Effector CD8-positive, alpha-beta T cell (primary cell): ENCODE measurements around the gene H2BK1.

Experiments
- DNase-seq: peaks from one replicate; lab custom pipeline; 2025; lab: John Stamatoyannopoulos, UW

H2BK1 gene

GRCh38 chr7:151204383-151205032 lies 5.8 kb downstream of the H2BK1 start:
- no peak for DNase-seq

GRCh38 chr7:151202836-151203235 lies 7.5 kb downstream of the H2BK1 start:
- no peak for DNase-seq

GRCh38 chr7:151201751-151202150 lies 8.5 kb downstream of the H2BK1 start:
- DNase-seq = no peak

- no peak for DNase-seq
These were observed 8.9 kb downstream of the H2BK1 start for GRCh38 chr7:151201344-151201743.

- no peak for DNase-seq
These were observed 11.1 kb downstream of the H2BK1 start for GRCh38 chr7:151198945-151199848.

GRCh38 chr7:151197932-151198331 lies 12.4 kb downstream of the H2BK1 start:
- DNase-seq = no peak

GRCh38 chr7:151195616-151196450 lies 14.5 kb downstream of the H2BK1 start:
- no peak for DNase-seq

- DNase-seq = no peak
These were observed 16.1 kb downstream of the H2BK1 start for GRCh38 chr7:151194188-151194587.

- DNase-seq = no peak
These were observed 16.9 kb downstream of the H2BK1 start for GRCh38 chr7:151193203-151193978.

GRCh38 chr7:151192002-151192539 lies 18.2 kb downstream of the H2BK1 start:
- DNase-seq = no peak

- no peak for DNase-seq
These were observed 18.7 kb downstream of the H2BK1 start for GRCh38 chr7:151191544-151191943.

GRCh38 chr7:151189038-151189437 lies 21.2 kb downstream of the H2BK1 start:
- DNase-seq = no peak

GRCh38 chr7:151188252-151188542 lies 22.1 kb downstream of the H2BK1 start:
- no peak for DNase-seq

- DNase-seq = no peak
These were observed 22.7 kb downstream of the H2BK1 start for GRCh38 chr7:151187409-151188251.

GRCh38 chr7:151186640-151187408 lies 23.5 kb downstream of the H2BK1 start, which contains the start of gene ASB10:
Gene ASB10 (minus strand): TSS chr7:151187250. CDS start chr7:151187130, 120 bp downstream.
- DNase-seq = no peak

- no peak for DNase-seq
These were observed 24.3 kb downstream of the H2BK1 start for GRCh38 chr7:151185762-151186639.

- no peak for DNase-seq
These were observed 29.3 kb downstream of the H2BK1 start for GRCh38 chr7:151181011-151181431.

GRCh38 chr7:151179946-151180345 lies 30.3 kb downstream of the H2BK1 start:
- no peak for DNase-seq
